GM19372 (cell line): ENCODE data around the gene KRT4.

Source experiments
- ATAC-seq: cut with Tn5 transposase; IDR thresholded peaks from one replicate; pipeline ENCODE4 v1.9.1; 2021; ENCODE audit warnings: mild to moderate bottlenecking, low read depth, moderate library complexity; ENCODE audit not compliant: unreplicated experiment

KRT4 gene

GRCh38 chr12:52809166-52809565 is 4.8 kb downstream of the KRT4 start:
- ATAC-seq = no peak

GRCh38 chr12:52808573-52809160 is 5.2 kb downstream of the KRT4 start:
- ATAC-seq = no peak

- no peak for ATAC-seq
Observed at GRCh38 chr12:52807544-52808470, 6.1 kb downstream of the KRT4 start.

GRCh38 chr12:52806821-52807543 is 6.9 kb downstream of the KRT4 start:
- no peak for ATAC-seq

- no peak for ATAC-seq
Observed at GRCh38 chr12:52806169-52806811, 7.6 kb downstream of the KRT4 start.

- no peak for ATAC-seq
Observed at GRCh38 chr12:52805739-52806138, 8.2 kb downstream of the KRT4 start.

- no peak for ATAC-seq
Observed at GRCh38 chr12:52805000-52805399, 8.9 kb downstream of the KRT4 start.

GRCh38 chr12:52802442-52802841 is 11.5 kb downstream of the KRT4 start:
- ATAC-seq = no peak

- ATAC-seq = no peak
Observed at GRCh38 chr12:52801773-52802172, 12.1 kb downstream of the KRT4 start.

- no peak for ATAC-seq
Observed at GRCh38 chr12:52800259-52800917, 13.5 kb downstream of the KRT4 start.

GRCh38 chr12:52799505-52800211 is 14.3 kb downstream of the KRT4 start:
- no peak for ATAC-seq

- ATAC-seq = no peak
Observed at GRCh38 chr12:52798671-52799504, 15.0 kb downstream of the KRT4 start.

- ATAC-seq = no peak
Observed at GRCh38 chr12:52798003-52798670, 15.8 kb downstream of the KRT4 start.

- no peak for ATAC-seq
Observed at GRCh38 chr12:52797529-52797894, 16.4 kb downstream of the KRT4 start.

- ATAC-seq = no peak
Observed at GRCh38 chr12:52796839-52797528, 16.9 kb downstream of the KRT4 start.

GRCh38 chr12:52796429-52796794 is 17.5 kb downstream of the KRT4 start:
- ATAC-seq = no peak

- no peak for ATAC-seq
Observed at GRCh38 chr12:52795694-52796428, 18.1 kb downstream of the KRT4 start, which contains the start of gene KRT3. Gene KRT3 (minus strand): TSS chr12:52796117. CDS start chr12:52796042, 75 bp downstream.
